Neural progenitor cell (in vitro differentiated cells): ENCODE results near the gene MOCOS. TPM values are rescaled to one million over a fixed set of nuclear protein-coding genes. Genes with fewer than 3 reads are reported as not detected.

Experiments used
- DNase-seq: peaks from one replicate; pipeline ENCODE4 v3.0.0-alpha.2; 2016; ENCODE audit warnings: low spot score
- H2AFZ ChIP-seq: fragments of 200-600 bp; sonication (generic); replicated peaks from 2 replicates; pipeline ENCODE4 v1.6.1; 2016; ENCODE audit warnings: antibody characterized with exemption
- H3F3A ChIP-seq: fragments of 200-600 bp; sonication (generic); 2 replicates; pipeline ENCODE4 v1.6.1; 2016; ENCODE audit warnings: antibody characterized with exemption, low read depth
- H3K27ac ChIP-seq: fragments of 200-600 bp; sonication (generic); 2 replicates; pipeline ENCODE4 v1.5.1; 2016; ENCODE audit warnings: mild to moderate bottlenecking
- H3K27me3 ChIP-seq: fragments of 200-600 bp; sonication (generic); 2 replicates; pipeline ENCODE4 v1.6.1; 2016; ENCODE audit warnings: mild to moderate bottlenecking, moderate library complexity
- H3K36me3 ChIP-seq: fragments of 200-600 bp; sonication (generic); 2 replicates; pipeline ENCODE4 v1.5.1; 2016
- H3K4me1 ChIP-seq: fragments of 200-600 bp; sonication (generic); 2 replicates; pipeline ENCODE4 v1.6.1; 2016; ENCODE audit warnings: mixed run types
- H3K4me2 ChIP-seq: fragments of 200-600 bp; sonication (generic); 2 replicates; pipeline ENCODE4 v1.6.1; 2016
- H3K4me3 ChIP-seq: fragments of 200-600 bp; sonication (generic); 2 replicates; pipeline ENCODE4 v1.5.1; 2016
- H3K79me2 ChIP-seq: fragments of 200-600 bp; sonication (generic); 2 replicates; pipeline ENCODE4 v1.6.1; 2016; ENCODE audit warnings: low read depth
- H3K9ac ChIP-seq: fragments of 200-600 bp; sonication (generic); 2 replicates; pipeline ENCODE4 v1.6.1; 2016
- H3K9me3 ChIP-seq: fragments of 200-600 bp; sonication (generic); 2 replicates; pipeline ENCODE4 v1.5.1; 2016; ENCODE audit warnings: low read depth
- H4K20me1 ChIP-seq: fragments of 200-600 bp; sonication (generic); 2 replicates; pipeline ENCODE4 v1.6.1; 2016; ENCODE audit warnings: low read depth
- H3K27ac Mint-ChIP-seq: 3 replicates; pipeline ENCODE4 v1.8.0; 2021; ENCODE audit warnings: mixed read lengths
- H3K27me3 Mint-ChIP-seq: 2 replicates; pipeline ENCODE4 v1.8.0; 2022; ENCODE audit warnings: low read depth, mild to moderate bottlenecking, inconsistent platforms, moderate library complexity, mixed read lengths; ENCODE audit not compliant: insufficient read depth
- H3K36me3 Mint-ChIP-seq: 3 replicates; pipeline ENCODE4 v1.8.0; 2021; ENCODE audit warnings: mixed read lengths
- H3K4me1 Mint-ChIP-seq: 3 replicates; pipeline ENCODE4 v1.8.0; 2021; ENCODE audit warnings: mixed read lengths
- H3K4me3 Mint-ChIP-seq: 3 replicates; pipeline ENCODE4 v1.8.0; 2021; ENCODE audit warnings: mild to moderate bottlenecking, moderate library complexity, mixed read lengths
- H3K9me3 Mint-ChIP-seq: 3 replicates; pipeline ENCODE4 v1.8.0; 2020; ENCODE audit warnings: mixed read lengths
- CTCF ChIP-seq: fragments of 200-600 bp; sonication (generic); IDR thresholded peaks from 2 replicates; pipeline ENCODE4 v1.5.1; 2017; ENCODE audit warnings: antibody characterized with exemption, mild to moderate bottlenecking
- EZH2 ChIP-seq: fragments of 200-600 bp; sonication (generic); IDR thresholded peaks from 2 replicates; pipeline ENCODE4 v1.6.1; 2017; ENCODE audit warnings: antibody characterized with exemption, mild to moderate bottlenecking, moderate library complexity
- EZH2phosphoT487 ChIP-seq: fragments of 200-600 bp; sonication (generic); IDR thresholded peaks from 2 replicates; pipeline ENCODE4 v1.6.1; 2017; ENCODE audit warnings: antibody characterized with exemption
- total RNA-seq: library from RNA; depleted of rRNA; stranded (reverse); fragments of >200 nt; gene quantifications from 2 replicates; pipeline ENCODE4 v1.2.3, GENCODE V29; 2015; ENCODE audit warnings: low replicate concordance

MOCOS gene
- total RNA-seq, 1 donor from 2014 or later = 0.36 TPM

GRCh38 chr18:36176711-36177110 is 10.6 kb upstream of the MOCOS start:
- peaks cover 3% of the 10 kb centered on the region for H3K4me1 Mint-ChIP-seq
- Histone ChIP-seq H3K27ac (no peak overlapping the region), H3K4me1 (no peaks in the 10 kb centered on the region), H3K4me2 (no peak overlapping the region), H3K79me2 (no peaks in the 10 kb centered on the region), H2AFZ (no peak overlapping the region), H3K4me3 (no peak overlapping the region), H3K36me3 (peaks cover 5% of the 10 kb centered on the region), H3K27me3 (no peaks in the 10 kb centered on the region), H3F3A (peaks cover 3% of the 10 kb centered on the region), H4K20me1 (no peaks in the 10 kb centered on the region), H3K9ac (no peak overlapping the region), H3K9me3 (no peaks in the 10 kb centered on the region)
- H3K9me3 Mint-ChIP-seq = no peaks in the 10 kb centered on the region
- H3K36me3 Mint-ChIP-seq = peaks cover 8% of the 10 kb centered on the region
- H3K27me3 Mint-ChIP-seq = no peaks in the 10 kb centered on the region
- H3K27ac Mint-ChIP-seq = no peak overlapping the region
- no peak overlapping the region for H3K4me3 Mint-ChIP-seq
- no peak for TF ChIP-seq EZH2
- no peak for TF ChIP-seq CTCF
- no peak for TF ChIP-seq EZH2phosphoT487
- no peak for DNase-seq

- H3K4me3 ChIP-seq = no peak overlapping the region
- Mint-ChIP-seq H3K9me3 (no peaks in the 10 kb centered on the region), H3K36me3 (peaks cover 8% of the 10 kb centered on the region), H3K27me3 (peaks cover 2% of the 10 kb centered on the region), H3K4me3 (no peak overlapping the region), H3K4me1 (peaks cover 3% of the 10 kb centered on the region), H3K27ac (no peak overlapping the region)
- H3K27ac ChIP-seq = no peak overlapping the region
- no peaks in the 10 kb centered on the region for H3K27me3 ChIP-seq
- peaks cover 5% of the 10 kb centered on the region for H3K36me3 ChIP-seq
- H3K9me3 ChIP-seq = no peaks in the 10 kb centered on the region
- H2AFZ ChIP-seq = no peak overlapping the region
- H3F3A ChIP-seq = peaks cover 3% of the 10 kb centered on the region
- DNase-seq = no peak
- TF ChIP-seq EZH2 (no peak), EZH2phosphoT487 (no peak), CTCF (no peak)
- H4K20me1 ChIP-seq = no peaks in the 10 kb centered on the region
- no peak overlapping the region for H3K4me2 ChIP-seq
- no peaks in the 10 kb centered on the region for H3K79me2 ChIP-seq
- H3K9ac ChIP-seq = no peak overlapping the region
- no peaks in the 10 kb centered on the region for H3K4me1 ChIP-seq
Observed at GRCh38 chr18:36177913-36178312, 9.4 kb upstream of the MOCOS start.

- Histone ChIP-seq H3K4me2 (no peak overlapping the region), H3K4me1 (no peaks in the 10 kb centered on the region), H3K27ac (no peak overlapping the region), H3F3A (peaks cover 3% of the 10 kb centered on the region), H3K9ac (no peak overlapping the region), H3K79me2 (no peaks in the 10 kb centered on the region), H4K20me1 (no peaks in the 10 kb centered on the region), H2AFZ (no peak overlapping the region), H3K36me3 (no peaks in the 10 kb centered on the region), H3K4me3 (no peak overlapping the region), H3K27me3 (peaks cover 9% of the 10 kb centered on the region), H3K9me3 (no peaks in the 10 kb centered on the region)
- peaks cover 4% of the 10 kb centered on the region for H3K27me3 Mint-ChIP-seq
- H3K36me3 Mint-ChIP-seq = peaks cover 7% of the 10 kb centered on the region
- DNase-seq = no peak
- no peak overlapping the region for H3K27ac Mint-ChIP-seq
- H3K9me3 Mint-ChIP-seq = no peaks in the 10 kb centered on the region
- peaks cover 3% of the 10 kb centered on the region for H3K4me1 Mint-ChIP-seq
- no peak overlapping the region for H3K4me3 Mint-ChIP-seq
- TF ChIP-seq CTCF (no peak), EZH2 (no peak), EZH2phosphoT487 (no peak)
Observed at GRCh38 chr18:36179562-36180355, 7.5 kb upstream of the MOCOS start.
